C1 segment of cervical spinal cord (tissue), 14 donors: Measurements from ENCODE around the gene RCE1.

Source experiments
- DNase-seq, 14 donors: peaks; one replicate each; lab custom pipeline; 2025; lab: John Stamatoyannopoulos, UW

Gene RCE1

DNA sequence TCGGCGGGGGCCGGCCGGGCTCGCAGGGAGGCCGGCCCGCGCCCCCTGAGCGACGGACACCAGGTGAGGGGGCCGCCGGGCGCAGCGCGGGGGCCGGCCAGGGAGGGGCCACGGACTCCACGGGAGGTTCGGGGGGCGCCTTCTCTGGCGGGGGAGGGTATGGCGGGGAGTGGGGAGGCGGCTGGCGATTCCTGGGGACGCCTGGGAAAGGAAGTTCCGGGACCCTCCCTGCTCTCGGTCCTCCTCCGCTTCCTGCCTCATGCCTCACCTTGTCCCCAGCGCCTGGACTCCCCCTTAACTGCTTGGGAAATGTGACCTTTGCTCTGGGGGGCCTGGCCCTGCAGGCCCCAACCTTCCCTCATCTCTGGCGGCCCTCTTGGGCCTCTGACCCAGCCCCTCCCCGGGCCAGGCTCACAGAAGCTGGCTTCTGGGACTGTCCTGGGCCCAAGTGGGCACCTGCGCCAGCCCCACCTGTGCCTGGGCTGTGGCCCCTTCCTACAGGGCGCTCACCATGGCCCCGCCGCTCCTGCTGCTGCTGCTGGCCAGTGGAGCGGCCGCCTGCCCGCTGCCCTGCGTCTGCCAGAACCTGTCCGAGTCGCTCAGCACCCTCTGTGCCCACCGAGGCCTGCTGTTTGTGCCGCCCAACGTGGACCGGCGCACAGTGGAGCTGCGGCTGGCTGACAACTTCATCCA, 14.1 kb downstream of the RCE1 start:
- peak in 2 of 14 donors; percentile 57 to 64 for DNase-seq

DNA sequence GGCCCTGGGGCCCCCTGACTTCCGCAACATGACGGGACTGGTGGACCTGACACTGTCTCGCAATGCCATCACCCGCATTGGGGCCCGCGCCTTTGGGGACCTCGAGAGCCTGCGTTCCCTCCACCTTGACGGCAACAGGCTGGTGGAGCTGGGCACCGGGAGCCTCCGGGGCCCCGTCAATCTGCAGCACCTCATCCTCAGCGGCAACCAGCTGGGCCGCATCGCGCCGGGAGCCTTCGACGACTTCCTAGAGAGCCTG, 14.6 kb downstream of the RCE1 start:
- DNase-seq = peak in 1 of 14 donors; percentile 64

DNA sequence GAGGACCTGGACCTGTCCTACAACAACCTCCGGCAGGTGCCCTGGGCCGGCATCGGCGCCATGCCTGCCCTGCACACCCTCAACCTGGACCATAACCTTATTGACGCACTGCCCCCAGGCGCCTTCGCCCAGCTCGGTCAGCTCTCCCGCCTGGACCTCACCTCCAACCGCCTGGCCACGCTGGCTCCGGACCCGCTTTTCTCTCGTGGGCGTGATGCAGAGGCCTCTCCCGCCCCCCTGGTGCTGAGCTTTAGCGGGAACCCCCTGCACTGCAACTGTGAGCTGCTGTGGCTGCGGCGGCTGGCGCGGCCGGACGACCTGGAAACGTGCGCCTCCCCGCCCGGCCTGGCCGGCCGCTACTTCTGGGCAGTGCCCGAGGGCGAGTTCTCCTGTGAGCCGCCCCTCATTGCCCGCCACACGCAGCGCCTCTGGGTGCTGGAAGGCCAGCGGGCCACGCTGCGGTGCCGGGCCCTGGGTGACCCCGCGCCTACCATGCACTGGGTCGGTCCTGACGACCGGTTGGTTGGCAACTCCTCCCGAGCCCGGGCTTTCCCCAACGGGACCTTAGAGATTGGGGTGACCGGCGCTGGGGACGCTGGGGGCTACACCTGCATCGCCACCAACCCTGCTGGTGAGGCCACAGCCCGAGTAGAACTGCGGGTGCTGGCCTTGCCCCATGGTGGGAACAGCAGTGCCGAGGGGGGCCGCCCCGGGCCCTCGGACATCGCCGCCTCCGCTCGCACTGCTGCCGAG, 15.1 kb downstream of the RCE1 start:
- no peak for DNase-seq

DNA sequence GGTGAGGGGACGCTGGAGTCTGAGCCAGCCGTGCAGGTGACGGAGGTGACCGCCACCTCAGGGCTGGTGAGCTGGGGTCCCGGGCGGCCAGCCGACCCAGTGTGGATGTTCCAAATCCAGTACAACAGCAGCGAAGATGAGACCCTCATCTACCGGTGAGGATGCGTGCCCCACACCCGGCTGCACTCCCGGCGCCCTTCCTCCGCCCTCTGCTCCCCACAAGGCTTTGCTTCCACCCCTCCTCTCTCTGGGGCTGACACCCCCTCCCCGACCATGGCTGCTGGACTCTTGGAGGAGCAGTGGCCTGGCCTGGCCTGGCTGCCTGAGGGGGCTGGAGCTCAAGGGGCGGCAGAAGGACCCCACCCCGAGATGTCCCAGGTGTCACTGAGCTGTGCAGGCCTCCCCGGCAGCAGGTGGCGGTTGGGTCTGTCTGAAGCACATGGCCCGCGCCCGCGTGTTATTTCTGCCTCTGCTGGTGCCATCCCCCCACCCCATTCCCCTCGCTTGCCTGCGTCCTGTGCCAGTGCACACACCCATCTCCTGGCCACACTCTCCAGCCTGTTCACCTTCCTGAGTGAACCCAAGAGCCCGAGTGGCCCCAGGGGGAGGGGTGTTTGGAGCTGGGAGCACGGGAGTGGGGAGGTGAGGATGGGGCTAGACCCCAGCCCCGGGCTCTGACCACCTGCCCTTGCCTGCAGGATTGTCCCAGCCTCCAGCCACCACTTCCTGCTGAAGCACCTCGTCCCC, 15.9 kb downstream of the RCE1 start:
- no peak for DNase-seq

DNA sequence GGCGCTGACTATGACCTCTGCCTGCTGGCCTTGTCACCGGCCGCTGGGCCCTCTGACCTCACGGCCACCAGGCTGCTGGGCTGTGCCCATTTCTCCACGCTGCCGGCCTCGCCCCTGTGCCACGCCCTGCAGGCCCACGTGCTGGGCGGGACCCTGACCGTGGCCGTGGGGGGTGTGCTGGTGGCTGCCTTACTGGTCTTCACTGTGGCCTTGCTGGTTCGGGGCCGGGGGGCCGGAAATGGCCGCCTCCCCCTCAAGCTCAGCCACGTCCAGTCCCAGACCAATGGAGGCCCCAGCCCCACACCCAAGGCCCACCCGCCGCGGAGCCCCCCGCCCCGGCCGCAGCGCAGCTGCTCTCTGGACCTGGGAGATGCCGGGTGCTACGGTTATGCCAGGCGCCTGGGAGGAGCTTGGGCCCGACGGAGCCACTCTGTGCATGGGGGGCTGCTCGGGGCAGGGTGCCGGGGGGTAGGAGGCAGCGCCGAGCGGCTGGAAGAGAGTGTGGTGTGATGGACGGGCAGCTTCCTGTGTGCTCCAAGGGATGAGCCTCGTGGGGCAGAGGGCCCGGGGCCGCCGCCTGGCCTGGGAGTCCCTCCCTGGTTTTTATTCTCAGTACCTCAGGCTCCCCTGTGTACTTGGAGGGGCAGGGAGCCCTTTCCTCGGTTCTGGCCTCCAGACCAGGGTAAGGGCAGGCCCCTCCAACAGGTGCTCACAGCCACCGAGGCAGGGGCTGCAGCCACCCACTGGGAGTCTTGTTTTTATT, 16.6 kb downstream of the RCE1 start:
- no peak for DNase-seq

DNA sequence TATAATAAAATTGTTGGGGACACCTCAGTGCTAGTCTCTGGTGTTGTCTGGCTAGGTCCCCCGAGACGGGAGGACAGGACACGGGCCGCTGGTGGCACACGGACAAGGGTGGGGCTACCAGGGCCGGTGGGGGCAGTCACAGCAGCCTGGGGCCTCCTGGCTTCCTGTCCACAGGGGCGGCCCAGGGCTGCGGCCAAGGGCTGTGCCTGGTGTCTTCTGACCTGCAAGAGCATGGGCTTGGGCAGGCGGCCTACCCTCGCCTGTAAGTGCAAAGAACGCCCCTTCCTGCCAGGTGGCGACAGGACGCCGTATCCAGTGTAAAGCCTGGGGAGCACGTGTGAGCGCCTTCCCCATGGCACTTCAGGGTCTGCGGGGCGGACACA, 17.2 kb downstream of the RCE1 start:
- DNase-seq = no peak

DNA sequence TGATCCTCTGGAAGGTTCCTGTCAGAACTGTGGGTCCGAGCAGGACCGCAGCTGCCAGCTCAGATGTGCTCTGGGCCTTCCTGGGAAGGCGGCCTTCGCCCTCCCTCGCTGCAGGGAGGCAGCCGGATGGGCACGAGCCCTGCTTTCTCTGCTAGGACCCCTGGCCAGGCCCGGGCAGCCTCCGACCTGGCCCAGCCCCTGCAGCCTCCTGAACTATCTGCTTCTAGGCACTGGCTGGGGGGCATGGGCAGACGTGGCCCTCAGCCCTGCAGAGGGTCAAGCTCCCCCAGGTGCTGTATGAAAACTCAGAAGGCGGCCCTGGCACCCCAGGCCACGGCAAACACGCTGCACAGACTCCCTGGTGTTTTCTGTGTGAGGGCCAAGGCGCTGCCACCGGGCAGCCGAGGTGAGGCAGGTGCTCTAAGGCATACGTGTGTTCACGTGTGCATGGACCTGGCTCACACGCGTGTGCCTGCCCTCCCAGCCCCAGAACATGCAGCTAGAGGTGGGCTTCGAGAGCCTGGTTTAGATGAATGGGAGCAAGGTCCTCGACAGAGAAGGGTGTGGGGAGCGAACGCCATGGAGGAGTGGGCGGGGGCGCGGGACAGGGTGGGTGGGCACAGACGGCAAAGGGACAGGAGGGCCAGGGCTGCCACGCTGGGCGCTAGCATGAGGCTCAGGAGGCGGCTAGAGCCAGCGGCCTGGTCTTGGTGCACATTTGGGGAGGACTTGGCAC, 18.0 kb downstream of the RCE1 start:
- no peak for DNase-seq

DNA sequence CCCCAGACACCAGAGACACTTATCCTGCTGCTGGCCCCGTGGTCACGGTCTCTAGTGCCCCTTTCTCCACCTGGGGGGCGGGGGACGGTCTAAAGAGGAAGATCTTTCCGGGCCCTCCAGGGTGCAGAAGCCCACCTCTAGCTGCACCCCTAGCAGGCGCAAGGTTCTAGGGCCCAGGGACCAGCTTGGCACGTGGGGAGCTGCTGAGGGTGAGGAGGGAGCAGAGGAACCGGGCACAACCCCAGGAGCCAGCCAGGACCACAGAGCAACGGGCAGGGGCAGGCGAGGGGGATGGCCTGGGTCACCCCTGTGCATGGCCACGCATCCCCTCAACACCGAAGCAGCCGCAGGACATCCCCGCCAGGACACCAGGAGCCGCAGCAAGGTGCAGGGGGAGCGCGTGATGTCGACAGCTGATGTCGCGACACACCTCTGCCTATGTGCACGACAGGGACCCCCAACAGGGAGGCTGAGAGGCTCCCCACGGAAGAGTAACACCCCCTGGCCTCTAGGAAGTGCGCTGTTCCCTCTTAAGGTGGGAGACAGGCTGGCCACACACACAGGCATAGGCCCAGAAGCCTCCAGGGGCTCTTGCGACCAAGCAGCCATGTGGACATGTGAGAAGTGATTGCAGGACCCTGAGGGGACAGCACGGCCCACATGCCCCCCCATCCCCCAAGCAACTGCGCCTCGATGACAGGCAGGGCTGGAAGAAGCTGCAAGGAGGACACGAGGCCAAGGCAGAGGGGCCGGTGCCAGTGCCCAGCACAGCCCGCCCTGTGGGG, 18.7 kb downstream of the RCE1 start:
- DNase-seq = no peak

DNA sequence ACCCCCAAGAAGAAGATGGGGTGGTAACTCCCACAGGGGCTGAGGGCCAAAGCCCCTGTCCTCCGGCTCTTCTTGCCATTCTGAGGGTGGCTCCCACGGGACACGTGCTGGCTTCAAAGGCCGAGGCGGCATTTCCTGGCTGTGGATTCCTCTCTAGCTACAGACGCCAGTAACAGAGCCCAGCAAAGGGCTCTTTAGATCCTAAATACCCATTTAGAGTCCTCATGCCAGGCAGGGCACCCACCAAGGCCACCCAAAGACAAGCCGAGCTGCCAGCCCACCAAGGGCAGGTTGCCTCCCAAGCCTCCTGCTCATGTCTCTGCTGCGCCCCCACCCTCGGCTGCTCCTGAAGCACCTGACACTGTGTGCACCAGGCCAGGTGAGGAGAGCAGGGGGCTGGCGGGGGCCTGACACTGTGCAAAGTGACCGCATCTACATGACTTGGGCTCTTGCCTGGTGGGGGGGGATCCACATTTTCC, 19.4 kb downstream of the RCE1 start:
- no peak for DNase-seq

DNA sequence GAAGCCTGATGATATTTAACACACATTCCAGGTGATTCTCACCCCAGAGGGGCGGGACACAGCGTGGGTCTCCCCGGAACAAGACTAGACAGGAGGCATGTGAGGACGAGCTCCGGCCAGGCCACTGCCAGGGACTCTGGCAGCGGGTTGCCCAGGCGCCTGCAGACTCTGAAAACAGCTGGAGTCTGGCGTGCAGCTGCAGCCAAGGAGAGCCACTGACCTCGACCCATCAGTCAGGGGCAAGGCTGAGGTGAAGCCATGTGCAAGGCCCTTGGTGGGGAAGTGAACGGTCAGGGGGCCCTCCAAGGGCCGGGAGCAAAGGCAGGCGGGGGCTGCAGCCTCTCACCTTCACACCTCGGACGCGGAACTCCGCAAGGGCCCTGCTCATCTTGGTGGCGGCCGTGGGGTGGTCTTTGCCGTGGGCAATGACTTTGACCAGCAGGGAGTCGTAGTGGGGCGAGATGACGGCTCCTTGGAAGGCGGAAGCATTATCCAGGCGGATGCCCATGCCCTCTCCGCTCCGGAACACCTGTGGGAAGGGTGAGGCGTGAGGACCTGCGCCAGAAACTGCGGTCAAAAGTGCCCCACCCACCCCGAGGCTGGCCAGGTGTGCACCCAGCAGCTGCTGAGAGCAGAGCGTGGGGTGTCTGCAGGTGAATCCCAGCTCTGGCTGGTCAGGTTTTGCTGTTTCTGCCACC, 20.3 kb downstream of the RCE1 start:
- no peak for DNase-seq

DNA sequence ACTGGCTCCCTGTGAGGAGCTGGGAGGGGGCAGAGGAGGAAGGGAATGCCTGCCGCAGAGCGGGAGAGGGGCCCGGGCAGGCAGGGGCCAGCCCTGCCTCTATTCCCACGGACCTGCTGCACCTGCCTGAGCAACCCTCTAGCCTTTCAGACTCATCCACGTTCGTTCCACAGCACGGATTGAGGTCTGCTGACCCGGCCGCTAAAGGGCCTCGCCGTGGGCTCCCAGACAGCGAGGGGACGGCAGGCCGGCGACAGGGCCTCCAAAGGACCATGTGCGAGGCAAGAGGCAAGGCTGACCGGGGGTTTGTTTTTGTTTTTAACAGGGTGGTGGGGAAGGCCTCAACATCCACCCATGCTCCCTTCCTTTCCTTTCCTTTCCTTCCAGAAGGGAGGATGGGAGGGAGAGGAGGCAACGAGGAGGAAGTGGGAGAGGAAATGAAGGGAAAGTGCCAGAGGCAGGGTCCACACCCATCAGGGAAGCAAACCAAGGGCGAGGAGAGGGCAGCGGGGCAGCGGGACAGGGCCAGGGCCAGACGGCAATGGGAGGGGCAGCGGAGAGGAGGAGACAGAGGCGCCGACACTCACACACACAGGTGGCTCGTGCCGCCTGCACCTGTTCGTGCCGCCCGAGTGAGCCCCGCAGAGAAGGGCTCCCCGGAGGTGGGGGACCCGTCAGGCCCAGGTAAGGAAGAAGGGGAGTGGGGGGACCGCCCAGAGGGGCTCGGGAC, 21.1 kb downstream of the RCE1 start:
- peak in 1 of 14 donors; percentile 53 for DNase-seq

DNA sequence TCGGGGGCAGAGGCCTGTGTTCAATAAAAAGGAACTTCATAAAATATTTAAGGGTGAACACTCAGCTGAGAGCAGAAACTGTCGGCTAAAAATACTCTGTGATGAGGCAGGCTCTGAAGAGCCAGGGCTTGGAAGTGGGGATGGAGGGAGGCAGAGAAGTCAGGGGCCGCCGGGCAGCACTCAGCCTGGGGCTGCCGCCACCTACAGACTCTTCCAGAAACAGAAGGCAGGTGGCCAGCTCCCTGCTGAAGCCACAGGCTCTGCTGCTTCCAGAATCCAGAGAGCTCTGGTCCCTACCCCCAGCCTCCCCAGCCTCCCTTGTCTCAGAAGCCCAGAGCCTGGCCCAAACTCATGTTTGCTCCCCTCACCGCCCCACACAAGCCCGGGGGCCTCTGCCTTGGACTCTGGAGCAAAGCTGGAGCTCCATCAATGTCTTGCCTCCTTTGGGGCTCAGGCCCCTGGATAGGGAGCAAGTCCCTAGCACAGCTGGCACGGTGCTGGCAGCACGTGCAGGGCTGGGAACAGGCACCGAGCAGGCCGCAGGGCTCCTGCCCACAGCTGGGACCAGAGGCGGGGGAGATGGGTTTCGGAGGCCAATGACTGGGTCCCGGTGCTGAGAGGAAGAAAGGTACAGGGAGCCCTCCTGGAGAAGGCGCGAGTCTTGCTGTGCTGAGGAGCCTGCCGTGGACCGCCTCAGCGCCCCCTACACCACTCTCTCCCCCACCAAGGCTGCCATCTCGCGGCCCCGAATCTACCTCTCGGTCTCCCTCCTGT, 21.9 kb downstream of the RCE1 start:
- DNase-seq = peak in 2 of 14 donors; percentile 32 to 78

DNA sequence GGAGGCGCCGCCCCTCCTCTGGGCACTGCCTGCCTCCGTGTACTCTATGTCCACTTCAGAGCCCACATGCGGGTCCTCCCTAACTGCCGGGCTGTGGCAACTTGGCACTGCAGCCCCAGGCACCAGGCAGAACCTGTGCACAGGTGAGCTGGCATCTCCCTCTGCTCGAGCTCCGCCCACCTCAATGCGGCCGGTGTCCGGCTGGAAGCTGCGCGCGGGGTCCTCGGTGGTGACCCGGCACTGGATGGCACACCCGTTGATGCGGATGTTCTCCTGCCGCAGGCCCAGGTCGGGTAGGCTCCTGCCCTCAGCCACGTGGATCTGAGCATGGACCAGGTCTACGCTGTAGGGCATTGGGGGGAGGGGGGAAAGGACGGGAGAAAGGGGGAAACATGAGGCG, 22.8 kb downstream of the RCE1 start:
- DNase-seq = no peak

DNA sequence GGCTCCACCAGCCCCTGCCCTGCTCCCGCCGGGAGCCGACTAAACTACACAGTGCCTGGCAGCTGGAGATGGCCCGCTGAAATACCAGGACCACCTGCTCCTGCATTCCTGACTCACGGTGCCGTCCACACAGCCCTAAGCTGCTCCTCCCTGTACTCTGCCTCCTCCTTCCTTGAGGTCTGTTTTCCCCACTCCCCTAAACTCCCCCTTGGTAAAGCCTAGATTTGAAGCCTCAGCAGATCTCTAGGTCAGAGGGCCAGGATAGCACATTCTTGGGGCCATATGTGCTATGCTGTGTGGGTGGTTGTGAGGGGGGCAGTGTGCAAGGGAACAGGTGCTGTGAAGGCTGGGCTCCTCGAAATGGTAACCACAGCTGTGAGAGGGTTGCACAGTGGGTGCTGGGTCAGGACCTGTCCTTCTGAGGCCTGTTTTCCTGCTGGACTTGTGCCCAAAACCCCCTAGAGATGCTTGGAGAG, 23.3 kb downstream of the RCE1 start:
- no peak for DNase-seq

DNA sequence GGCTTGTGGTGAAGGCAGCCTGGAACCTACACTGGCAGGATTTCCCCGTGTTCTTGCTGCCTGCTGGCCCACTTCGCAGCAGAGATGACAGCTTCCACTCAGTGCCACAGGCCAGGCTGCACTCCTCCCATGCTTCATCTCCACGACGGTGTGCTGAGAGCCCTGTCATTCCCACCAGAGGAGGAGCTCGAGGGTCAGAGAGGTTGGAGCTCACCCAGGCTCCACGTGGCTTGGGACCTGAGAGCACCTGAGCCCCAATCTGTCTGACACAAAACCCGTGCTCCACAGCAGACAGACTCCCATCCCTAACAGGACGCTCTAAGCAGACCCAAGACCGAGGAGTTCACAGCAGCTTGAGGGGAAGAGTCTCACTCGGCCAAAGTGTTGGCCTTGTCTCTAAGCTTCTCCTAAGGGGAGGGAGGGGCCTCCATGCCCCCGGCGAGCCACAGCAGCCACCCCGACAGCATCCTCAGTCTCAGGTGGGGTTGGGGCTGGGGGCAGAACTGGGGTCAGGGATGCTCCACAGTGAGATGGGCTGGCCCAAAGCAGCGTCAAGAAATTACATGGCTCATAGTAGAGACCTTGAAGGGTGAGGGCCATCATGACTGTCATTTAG, 24.3 kb downstream of the RCE1 start:
- DNase-seq = no peak

DNA sequence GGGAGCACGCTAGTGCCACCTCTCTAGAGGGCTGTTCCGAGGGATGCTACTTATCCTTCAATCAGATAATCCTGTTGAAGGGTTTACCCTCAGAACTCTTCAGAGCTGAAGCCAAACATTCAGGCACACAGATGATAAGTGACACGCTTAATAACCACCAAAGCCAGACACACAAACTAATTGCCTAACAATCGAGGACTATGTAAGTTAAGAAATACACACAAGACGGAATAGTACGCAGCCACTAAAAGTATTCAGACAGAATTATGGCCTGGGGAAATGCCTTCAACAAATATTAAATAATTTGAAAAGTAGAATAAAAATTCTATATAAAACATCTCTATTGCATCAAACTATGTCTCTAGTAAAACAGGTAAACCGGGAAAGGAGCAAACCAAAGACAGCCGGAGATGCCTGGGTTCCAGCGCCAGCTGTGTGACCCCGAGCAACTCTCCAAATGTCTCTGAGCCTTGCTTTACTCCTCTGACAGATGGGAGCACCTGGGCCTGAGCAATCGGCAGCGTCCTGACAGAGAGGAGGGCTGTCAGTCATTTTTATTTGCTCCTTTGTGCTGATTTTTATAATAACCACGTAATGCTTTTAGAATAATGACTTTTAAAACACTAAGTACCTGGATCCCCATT, 25.0 kb downstream of the RCE1 start:
- no peak for DNase-seq
